GM21717 (cell line): ENCODE data around the gene MYO9B.

Experiments
- ATAC-seq: cut with Tn5 transposase; IDR thresholded peaks from one replicate; pipeline ENCODE4 v1.9.1; 2021; ENCODE audit warnings: mild to moderate bottlenecking, moderate library complexity; ENCODE audit not compliant: unreplicated experiment

Gene MYO9B

GRCh38 chr19:17210296-17210695, 134.7 kb downstream of the MYO9B start:
- ATAC-seq, result no peak

DNA sequence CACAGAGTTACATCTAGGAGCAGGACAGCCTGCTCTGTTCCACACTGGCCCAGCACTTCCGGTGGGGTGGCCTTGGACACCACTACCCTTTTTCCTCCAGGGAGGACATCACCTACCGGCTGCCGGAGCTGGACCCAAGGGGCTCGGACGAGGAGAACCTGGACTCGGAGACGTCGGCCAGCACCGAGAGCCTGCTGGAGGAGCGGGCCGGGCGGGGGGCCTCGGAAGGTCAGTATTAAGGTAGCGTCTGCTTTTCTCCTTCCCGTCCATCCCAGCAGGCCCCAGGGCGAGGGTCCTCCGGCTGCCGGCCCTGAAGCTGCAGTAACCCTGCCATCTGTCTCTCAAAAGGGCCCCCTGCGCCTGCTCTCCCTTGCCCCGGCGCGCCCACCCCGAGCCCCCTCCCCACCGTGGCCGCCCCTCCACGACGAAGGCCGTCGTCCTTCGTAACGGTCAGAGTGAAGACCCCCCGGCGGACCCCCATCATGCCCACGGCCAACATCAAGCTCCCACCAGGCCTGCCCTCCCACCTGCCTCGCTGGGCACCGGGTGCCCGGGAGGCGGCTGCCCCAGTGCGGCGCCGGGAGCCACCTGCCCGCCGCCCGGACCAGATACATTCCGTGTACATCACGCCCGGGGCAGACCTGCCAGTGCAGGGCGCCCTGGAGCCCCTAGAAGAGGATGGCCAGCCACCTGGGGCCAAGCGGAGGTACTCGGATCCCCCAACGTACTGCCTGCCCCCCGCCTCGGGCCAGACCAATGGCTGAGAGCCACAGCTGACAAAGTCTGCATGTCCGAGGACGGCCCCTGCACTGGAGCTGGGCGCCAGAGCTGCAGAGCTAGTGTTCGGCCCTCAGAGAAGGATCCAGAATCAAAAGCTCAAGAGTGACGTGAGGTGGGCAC, 136.2 kb downstream of the MYO9B start:
- ATAC-seq, result no peak

GRCh38 chr19:17213334-17213733, 137.8 kb downstream of the MYO9B start:
- no peak for ATAC-seq

DNA sequence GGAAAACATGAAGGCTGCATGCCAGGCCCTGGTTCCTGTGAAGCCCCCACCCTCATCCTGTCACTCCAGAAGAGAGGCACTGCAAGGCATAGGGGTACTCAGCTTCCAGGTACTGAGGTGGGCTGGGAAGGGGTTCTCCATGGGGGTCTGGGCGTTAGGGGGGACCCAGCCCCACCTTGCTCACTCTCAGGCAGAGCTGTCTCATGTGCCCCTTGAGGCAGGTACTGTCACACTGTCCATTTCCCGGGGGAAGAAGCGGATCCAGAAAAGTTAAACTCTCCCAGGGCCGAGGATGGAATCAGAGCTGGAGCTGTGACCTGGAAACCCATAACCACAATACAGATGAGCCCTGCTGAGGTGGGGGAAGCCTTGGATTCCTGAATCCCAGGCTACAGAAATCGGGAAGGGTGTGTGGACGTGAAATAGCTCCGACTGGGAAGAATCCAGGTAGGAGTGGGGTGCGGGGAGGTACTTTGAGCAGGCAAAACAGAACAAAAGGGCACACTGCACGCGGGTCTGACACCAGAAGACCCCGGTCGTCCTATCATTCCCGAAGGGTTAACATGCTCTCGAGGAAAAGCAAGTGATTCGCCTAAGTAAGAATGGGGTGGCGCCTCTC, 139.0 kb downstream of the MYO9B start:
- no peak for ATAC-seq

GRCh38 chr19:17215127-17215971, 139.8 kb downstream of the MYO9B start, which contains the start of gene USE1:
Gene USE1 (plus strand): TSS chr19:17215357. CDS start chr19:17215406, 49 bp downstream.
- peak; percentile 41 for ATAC-seq

- ATAC-seq, result no peak
Measured at GRCh38 chr19:17216058-17216670, 140.6 kb downstream of the MYO9B start.

DNA sequence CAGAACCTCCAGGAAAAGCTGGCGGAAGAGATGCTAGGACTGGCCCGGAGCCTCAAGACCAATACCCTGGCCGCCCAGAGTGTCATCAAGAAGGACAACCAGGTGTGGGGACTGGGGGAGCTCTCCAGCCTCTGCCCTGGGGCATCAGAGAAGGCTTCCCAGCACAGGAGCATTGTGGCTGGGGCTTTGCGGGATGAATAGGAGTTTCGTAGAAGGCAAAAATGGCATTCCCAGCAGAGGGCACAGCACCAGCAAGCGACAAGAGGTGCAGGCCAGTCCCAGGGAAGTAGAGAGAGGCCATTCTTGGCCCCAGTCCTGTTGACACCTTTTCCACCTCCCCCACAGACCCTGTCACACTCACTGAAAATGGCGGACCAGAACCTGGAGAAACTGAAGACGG, 143.7 kb downstream of the MYO9B start:
- ATAC-seq, result no peak

GRCh38 chr19:17220207-17220758, 144.7 kb downstream of the MYO9B start:
- ATAC-seq, result no peak

GRCh38 chr19:17225053-17225452, 149.5 kb downstream of the MYO9B start:
- ATAC-seq, result no peak

DNA sequence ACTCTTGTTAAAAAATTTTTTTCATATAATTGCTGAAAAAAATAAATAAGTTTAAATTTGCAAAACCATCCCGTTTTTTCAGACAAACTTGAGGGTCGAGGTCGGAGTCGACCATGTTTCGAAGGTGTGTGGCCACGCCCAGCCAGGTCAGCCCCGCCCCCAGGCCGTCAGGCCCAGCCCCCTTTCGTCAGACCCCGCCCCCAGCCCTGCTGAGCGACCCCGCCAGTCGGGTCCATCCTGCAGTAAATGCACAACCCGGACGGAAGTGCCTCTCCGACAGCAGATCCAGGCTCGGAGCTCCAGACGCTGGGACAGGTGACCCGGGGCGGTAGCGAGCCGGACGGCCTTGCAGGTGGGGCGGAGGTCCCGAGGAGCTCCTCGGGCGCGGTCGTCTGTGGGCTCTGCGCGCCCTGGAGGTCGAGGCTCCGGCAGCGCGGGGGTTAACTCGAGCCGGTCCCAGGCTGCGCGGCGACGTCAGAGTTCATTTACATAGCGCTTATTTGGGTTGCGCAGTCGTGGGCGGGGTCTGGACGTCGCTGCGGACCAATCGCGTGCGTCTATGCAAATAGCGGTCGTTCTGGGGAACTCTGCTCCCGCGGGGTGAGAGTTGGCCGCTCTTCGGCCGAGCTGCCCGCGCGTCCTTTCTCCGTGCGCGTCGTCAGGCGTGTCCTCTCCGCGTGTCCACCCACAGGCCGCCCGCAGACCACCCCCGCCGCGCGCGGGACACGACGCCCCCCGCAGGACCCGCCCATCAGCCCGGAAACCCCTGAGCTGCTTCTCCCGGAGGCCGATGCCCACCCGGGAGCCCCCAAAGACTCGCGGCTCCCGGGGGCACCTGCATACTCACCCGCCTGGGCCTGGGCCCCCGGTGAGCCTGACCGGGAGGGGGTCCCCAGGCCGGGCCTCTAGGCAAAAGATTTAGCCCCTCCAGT, 150.7 kb downstream of the MYO9B start, which contains the start of gene OCEL1:
Gene OCEL1, plus strand, starts transcription at position 225 of the 932 bp plus-strand sequence. Its CDS starts 22 bp downstream, at position 247.
- ATAC-seq, result peak; percentile 72

DNA sequence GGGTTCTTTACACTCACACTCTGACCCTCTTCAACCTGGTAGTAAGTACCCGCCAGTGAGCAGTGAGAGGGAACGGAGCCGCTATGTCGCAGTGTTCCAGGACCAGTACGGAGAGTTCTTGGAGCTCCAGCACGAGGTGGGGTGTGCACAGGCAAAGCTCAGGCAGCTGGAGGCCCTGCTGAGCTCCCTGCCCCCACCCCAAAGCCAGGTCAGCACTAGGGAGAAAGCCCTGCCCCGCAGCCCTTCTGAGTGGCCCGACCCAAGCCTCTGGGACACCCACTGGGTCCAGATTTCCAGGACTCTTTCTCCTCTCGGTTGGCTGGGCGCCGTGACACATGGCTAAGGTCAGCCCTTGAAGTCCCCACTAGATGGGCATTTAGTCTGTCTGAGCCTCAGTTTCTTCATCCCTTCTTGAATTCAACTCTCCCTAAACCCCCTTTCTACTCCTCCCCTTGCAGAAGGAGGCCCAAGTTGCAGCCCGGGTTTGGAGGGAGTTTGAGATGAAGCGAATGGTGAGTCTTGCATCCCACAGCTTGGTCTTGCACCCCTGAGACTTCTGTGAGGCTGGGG, 152.3 kb downstream of the MYO9B start:
- no peak for ATAC-seq

DNA sequence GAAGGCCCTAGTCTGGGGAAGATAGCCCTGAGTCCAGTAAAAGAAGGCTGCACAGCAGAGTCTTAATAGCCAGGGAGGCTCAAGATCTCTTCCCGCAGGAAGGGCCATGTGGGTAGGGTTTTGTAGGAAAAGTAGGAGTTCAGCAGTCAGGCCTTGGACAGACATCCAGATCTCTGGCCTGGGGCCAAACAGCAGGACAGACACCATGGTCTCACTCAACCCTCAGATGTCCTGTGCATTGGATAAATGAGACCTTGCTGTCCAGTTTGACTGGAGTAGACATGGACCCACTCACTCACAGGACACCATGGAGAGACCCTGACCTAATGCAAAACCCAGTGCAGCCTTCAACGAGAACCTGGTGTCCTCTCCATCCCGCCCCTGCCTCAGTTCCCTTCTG, 154.3 kb downstream of the MYO9B start:
- ATAC-seq, result no peak

DNA sequence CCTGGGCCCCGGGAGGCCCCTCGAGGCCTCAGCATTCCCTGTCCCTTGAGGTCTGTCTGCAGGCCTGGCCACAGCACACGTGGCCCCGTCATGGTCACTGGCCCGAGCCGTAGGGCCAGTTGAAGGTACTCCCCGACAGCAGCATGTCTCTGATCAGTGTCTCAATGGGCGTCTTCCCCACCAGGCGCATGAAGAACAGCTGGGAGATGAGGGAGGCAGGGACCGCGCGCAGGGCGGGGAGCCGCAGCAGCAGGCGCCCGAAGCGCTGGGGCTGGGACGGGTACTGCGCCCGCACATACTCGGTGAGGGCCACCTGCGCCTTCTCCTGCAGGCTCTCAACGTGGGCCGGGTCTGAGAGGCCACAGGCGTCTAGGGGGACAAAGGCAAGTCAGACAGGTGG, 156.7 kb downstream of the MYO9B start:
- ATAC-seq, result no peak

DNA sequence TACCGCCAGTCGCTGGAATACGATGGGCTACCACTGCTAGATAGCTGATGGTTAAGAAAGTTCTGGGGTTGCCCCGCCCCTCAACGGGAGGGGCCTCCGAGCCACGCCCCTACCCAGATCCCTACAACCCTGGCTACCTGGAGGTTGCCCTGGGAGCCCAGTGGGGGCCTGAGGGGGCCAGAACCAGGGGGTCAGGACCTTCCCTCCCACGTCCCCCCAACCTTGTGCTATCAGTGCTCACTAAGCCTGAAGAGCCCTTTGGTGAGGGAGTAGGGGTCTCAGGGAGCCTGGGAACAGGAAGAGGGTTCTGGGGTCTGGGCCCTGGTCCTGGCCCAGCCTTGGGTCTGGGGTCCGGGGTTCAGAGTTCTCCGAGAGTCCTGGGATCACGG, 159.3 kb downstream of the MYO9B start:
- ATAC-seq, result no peak

DNA sequence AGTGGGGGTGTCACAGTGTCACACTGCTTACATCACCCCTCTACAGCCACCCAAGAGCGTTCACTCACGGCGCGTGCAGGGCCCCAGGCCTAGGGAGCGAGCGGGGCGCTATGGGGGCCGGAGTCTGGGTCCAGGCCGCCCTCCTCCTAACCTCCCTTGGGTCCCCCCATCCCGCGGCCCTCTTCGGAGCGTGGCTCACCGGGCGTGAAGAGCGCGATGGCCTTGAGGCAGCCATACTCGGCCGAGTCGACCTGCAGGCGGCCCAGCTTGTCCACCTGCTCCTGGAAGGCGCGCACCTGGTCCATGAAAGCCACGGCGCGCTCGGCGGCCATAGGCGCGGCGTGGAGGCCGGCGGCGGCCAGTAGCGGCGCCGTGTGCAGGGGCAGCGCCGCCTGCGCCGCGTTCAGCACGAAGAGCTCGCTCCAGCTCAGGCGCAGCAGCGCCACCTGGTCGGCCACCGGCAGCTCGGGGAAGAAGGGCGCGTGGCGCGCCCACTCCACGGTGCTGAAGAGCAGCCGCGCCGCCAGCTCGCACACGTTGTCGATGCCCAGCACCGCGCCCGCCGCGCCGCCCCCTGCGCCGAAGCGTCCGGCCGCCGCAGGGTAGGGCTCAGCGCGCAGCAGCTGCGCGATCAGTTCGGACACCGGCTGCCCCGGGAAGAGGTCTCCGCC, 159.9 kb downstream of the MYO9B start:
- ATAC-seq, result no peak

GRCh38 chr19:17235971-17236777, 160.6 kb downstream of the MYO9B start:
- no peak for ATAC-seq

- ATAC-seq, result no peak
Measured at GRCh38 chr19:17236811-17237543, 161.4 kb downstream of the MYO9B start.
